ENCODE data around the gene MAP3K5. TPM values are rescaled to one million over a fixed set of nuclear protein-coding genes. Genes with fewer than 3 reads are reported as not detected.
A peak's percentile ranks its signal among the peaks of the same experiment; 100 is the strongest.

MAP3K5 gene
- total and polyA plus RNA-seq, 9 of the 15 experiments (the other 6 are each of a cell fraction or from before 2014, with no cell fraction given) = 2.2 to 13.0 (median 9.9) TPM

DNA sequence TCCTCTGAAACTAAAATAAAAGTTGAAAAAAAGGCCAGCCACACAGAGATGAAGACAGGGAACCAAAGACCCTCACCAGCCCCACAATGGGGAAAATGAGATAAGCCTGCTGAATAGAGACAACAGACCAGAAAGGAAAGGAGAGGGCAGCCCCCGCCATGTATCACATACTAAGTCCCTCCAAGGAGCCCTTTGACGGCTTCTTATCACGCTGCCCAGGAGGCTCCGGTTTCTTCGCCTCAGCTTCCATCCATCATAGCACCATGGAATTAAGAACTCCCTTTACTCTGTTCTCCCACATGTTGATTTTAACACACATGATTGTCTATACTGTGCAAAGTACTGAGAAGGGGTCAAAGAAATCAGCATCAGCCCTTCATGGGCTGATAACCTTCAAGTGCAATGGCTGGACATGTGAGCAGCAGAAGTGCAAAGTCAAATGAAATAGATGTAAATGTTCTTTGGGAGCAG, 54.9 kb downstream of the MAP3K5 start (continued):
- TF ChIP-seq CBX5 (IDR thresholded peaks at IDR 0.05; ENCODE audit: borderline replicate concordance, low read depth) (no peak), RBBP5 (IDR thresholded peaks at IDR 0.05; ENCODE audit: borderline replicate concordance, insufficient read depth, low read length, poor library complexity, severe bottlenecking) (no peak), SMAD1 (IDR thresholded peaks at IDR 0.05; ENCODE audit: low read depth, low read length, partially characterized antibody) (no peak), MEF2A (IDR thresholded peaks at IDR 0.05; ENCODE audit: control insufficient read depth, low read depth, low read length) (no peak), SREBF1 (IDR thresholded peaks at IDR 0.05; ENCODE audit: borderline replicate concordance, low read depth, low read length) (no peak), TRIM24 (IDR thresholded peaks at IDR 0.05) (0 out of 4 replicates have a peak, but pooled peaks of 1 of the 2 experiments have one; percentile 25), TARDBP (IDR thresholded peaks at IDR 0.05) (no peak), ZBED1 (IDR thresholded peaks at IDR 0.05) (no peak), ZNF175 (CRISPR knock-in tag; IDR thresholded peaks at IDR 0.05; ENCODE audit: low read depth) (no peak), EHMT2 (IDR thresholded peaks at IDR 0.05) (no peak), PML (IDR thresholded peaks at IDR 0.05; ENCODE audit: low read length) (0 out of 2 replicates have a peak, but pooled peaks have one; percentile 23), HMGN3 (IDR thresholded peaks at IDR 0.05; ENCODE audit: borderline replicate concordance, extremely low read depth, insufficient read length, low read depth, low read length) (no peak), TBP (optimal IDR thresholded peaks at IDR 0.05; ENCODE audit: low read depth, low read length) (no peak), ZNF79 (CRISPR knock-in tag; IDR thresholded peaks at IDR 0.05; ENCODE audit: low read depth) (no peak), JUND (IDR thresholded peaks at IDR 0.05; ENCODE audit: borderline replicate concordance, low read depth, low read length) (peak; percentile 35; the same call in 1 of the 2 replicates), JUND (tag; IDR thresholded peaks at IDR 0.05; ENCODE audit: borderline replicate concordance, low read depth, low read length) (no peak), TEAD4 (IDR thresholded peaks at IDR 0.05; ENCODE audit: low read length) (peak; percentile 68; the same call in 1 of the 2 replicates), TEAD4 (CRISPR knock-in tag; IDR thresholded peaks at IDR 0.05; ENCODE audit: borderline replicate concordance) (no peak), HDAC1 (IDR thresholded peaks at IDR 0.05) (no peak; a peak in 2 of 4 replicates), KLF10 (CRISPR knock-in tag; IDR thresholded peaks at IDR 0.05) (no peak)
- TF ChIP-seq, protein P1, sequence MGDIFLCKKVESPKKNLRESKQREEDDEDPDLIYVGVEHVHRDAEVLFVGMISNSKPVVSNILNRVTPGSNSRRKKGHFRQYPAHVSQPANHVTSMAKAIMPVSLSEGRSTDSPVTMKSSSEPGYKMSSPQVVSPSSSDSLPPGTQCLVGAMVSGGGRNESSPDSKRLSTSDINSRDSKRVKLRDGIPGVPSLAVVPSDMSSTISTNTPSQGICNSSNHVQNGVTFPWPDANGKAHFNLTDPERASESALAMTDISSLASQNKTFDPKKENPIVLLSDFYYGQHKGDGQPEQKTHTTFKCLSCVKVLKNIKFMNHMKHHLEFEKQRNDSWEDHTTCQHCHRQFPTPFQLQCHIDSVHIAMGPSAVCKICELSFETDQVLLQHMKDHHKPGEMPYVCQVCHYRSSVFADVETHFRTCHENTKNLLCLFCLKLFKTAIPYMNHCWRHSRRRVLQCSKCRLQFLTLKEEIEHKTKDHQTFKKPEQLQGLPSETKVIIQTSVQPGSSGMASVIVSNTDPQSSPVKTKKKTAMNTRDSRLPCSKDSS (IDR thresholded peaks at IDR 0.05; ENCODE audit: low read depth, partially characterized antibody) = no peak
- TF ChIP-seq, protein P2, sequence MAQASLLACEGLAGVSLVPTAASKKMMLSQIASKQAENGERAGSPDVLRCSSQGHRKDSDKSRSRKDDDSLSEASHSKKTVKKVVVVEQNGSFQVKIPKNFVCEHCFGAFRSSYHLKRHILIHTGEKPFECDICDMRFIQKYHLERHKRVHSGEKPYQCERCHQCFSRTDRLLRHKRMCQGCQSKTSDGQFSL (CRISPR knock-in tag; IDR thresholded peaks at IDR 0.05) = no peak
- TF ChIP-seq, protein P2 (tag; IDR thresholded peaks at IDR 0.05) = no peak
- TF ChIP-seq, protein P3, sequence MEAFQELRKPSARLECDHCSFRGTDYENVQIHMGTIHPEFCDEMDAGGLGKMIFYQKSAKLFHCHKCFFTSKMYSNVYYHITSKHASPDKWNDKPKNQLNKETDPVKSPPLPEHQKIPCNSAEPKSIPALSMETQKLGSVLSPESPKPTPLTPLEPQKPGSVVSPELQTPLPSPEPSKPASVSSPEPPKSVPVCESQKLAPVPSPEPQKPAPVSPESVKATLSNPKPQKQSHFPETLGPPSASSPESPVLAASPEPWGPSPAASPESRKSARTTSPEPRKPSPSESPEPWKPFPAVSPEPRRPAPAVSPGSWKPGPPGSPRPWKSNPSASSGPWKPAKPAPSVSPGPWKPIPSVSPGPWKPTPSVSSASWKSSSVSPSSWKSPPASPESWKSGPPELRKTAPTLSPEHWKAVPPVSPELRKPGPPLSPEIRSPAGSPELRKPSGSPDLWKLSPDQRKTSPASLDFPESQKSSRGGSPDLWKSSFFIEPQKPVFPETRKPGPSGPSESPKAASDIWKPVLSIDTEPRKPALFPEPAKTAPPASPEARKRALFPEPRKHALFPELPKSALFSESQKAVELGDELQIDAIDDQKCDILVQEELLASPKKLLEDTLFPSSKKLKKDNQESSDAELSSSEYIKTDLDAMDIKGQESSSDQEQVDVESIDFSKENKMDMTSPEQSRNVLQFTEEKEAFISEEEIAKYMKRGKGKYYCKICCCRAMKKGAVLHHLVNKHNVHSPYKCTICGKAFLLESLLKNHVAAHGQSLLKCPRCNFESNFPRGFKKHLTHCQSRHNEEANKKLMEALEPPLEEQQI (IDR thresholded peaks at IDR 0.05) = 0 out of 2 replicates have a peak, but pooled peaks have one; percentile 15
- TF ChIP-seq, protein P4, sequence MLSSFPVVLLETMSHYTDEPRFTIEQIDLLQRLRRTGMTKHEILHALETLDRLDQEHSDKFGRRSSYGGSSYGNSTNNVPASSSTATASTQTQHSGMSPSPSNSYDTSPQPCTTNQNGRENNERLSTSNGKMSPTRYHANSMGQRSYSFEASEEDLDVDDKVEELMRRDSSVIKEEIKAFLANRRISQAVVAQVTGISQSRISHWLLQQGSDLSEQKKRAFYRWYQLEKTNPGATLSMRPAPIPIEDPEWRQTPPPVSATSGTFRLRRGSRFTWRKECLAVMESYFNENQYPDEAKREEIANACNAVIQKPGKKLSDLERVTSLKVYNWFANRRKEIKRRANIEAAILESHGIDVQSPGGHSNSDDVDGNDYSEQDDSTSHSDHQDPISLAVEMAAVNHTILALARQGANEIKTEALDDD (IDR thresholded peaks at IDR 0.05) = no peak
